Right lobe of liver (tissue), 6 donors: ENCODE results near the gene WNT9B. TPM values are rescaled to one million over a fixed set of nuclear protein-coding genes. Genes with fewer than 3 reads are reported as not detected.

ENCODE experiments used
- ATAC-seq, 4 donors: fragments of 200-7000 bp; cut with Tn5 transposase; one replicate each; pipeline ENCODE4 v1.9.1; 2020; ENCODE audit warnings: mild to moderate bottlenecking in 4 of 4, moderate library complexity in 4 of 4
- DNase-seq, 3 donors: peaks; one replicate each; pipeline ENCODE4 v3.0.0-alpha.2; 2020
- H3K27ac ChIP-seq, 3 donors: fragments of 200-600 bp; one replicate each; pipeline ENCODE4 v1.8.0; 2022
- H3K27me3 ChIP-seq, 2 donors: fragments of 200-600 bp; one replicate each; pipeline ENCODE4 v1.8.0; 2022
- H3K36me3 ChIP-seq, 4 donors: fragments of 200-600 bp; sonication (generic) in 1 of 4; one replicate each; pipeline versions ENCODE4 v1.5.1 to v1.8.0; 2017 to 2022; ENCODE audit warnings: control low read depth in 1 of 4
- H3K4me1 ChIP-seq, 4 donors: fragments of 200-600 bp; sonication (generic) in 1 of 4; one replicate each; pipeline versions ENCODE4 v1.5.1 to v1.8.0; 2017 to 2022; ENCODE audit warnings: control low read depth in 1 of 4
- H3K4me3 ChIP-seq, 3 donors: fragments of 200-600 bp; one replicate each; pipeline ENCODE4 v1.8.0; 2022
- H3K9me3 ChIP-seq, 4 donors: fragments of 200-600 bp; sonication (generic) in 1 of 4; one replicate each; pipeline versions ENCODE4 v1.5.1 to v1.8.0; 2017 to 2022; ENCODE audit warnings: control low read depth in 1 of 4
- POLR2A ChIP-seq: fragments of 450-650 bp; IDR thresholded peaks from one replicate; pipeline ENCODE4 v1.6.1; 2017; ENCODE audit warnings: antibody characterized with exemption, mild to moderate bottlenecking
- WGBS: methylation state at CpG from one replicate; pipeline ENCODE4 v1.1.6; 2018; ENCODE audit warnings: low coverage, low lambda C conversion rate; ENCODE audit not compliant: insufficient coverage; ENCODE audit errors: missing lambda C conversion rate; 5-methylcytosine and 5-hydroxymethylcytosine counted together
- intact Hi-C, 2 donors: fragments of 100-400 bp; cut with DNase I; formaldehyde crosslinking; loops; one replicate each; pipeline versions ENCODE4 v1.11.2 to v1.14.1; 2022
- long read RNA-seq: library from polyadenylated mRNA; unstranded; transcript quantifications from one replicate; pipeline ENCODE4 v2.0.0, GENCODE V29; 2019
- total RNA-seq, 6 experiments: library from RNA; depleted of rRNA in 2 of 6; stranded (reverse); fragments of >200 nt in 2 of 6; fragmentation: NEBNext Ultra II Directional in 3 of 6; extraction: Animal tissue kit (Norgen Biotek cat#: 25700) in 3 of 6; gene quantifications; one replicate each; pipeline versions ENCODE4 v1.1.0 to v1.2.4, GENCODE V29; 2016 to 2023
- TF ChIP-seq, protein P1 (sequence below), 4 donors: fragments of 200-600 bp in 3 of 4; fragments of 450-650 bp in 1 of 4; IDR thresholded peaks; one replicate each; pipeline versions ENCODE4 v1.5.1 to v1.8.0; 2016 to 2022; ENCODE audit warnings: antibody characterized with exemption in 4 of 4, mild to moderate bottlenecking in 2 of 4
- donor health status: DM: no; HTN: yes; CAD: no.
- donor health status: DM: no; HTN: no; CAD: no.
- donor health status: DM: no; HTN: no; CAD: no.
- donor health status: DM: no; HTN: yes; CAD: no.
- donor health status: DM: no; HTN: yes; CAD: no.

WNT9B gene
- total RNA-seq, result 1 to 10 TPM in 2 of 6 experiments, under 1 TPM in 1, not detected in 3; 0.55 to 1.7 (median 1.2) TPM
- long read RNA-seq, result 0 reads

DNA sequence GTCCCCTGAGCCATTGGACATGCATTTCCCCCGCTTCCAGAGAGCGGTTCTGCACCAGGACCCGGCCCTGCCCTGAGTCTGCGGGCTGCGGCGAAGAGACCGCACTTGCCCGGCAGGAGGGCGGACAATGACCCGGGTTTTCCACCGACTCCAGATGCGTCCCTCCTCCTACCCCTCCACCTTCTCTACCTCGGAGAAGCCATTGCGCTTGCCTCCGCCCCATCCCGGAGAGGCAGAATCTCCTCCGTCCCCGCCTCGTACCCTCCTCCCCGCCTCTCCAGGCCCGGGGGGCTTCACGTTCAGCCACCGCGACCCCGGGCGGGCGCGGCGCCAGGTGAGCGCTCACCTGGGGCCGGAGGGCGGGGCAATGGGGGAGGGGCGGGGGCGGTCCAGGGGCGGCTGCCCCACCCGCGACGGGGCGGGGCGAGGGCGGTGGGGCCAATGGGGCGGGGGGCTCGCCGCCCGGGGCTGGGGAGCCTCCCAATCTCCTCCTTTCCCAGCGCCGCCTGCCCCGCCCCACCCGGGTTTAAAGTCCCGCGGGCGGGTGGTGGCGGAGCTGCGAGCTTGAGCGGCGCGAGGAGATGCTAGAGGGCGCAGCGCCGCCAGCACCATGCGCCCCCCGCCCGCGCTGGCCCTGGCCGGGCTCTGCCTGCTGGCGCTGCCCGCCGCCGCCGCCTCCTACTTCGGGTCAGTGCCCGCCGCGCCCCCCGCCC lies at the start of gene WNT9B:
TSS of gene WNT9B (plus strand) at position 555 of the 713 bp plus-strand sequence. CDS start at position 611, 56 bp downstream.
- no peaks in the 10 kb centered on the region for H3K36me3 ChIP-seq
- intact Hi-C loops, result no loop called here
- ATAC-seq (peak; percentile 88 to 93 (median 90)), DNase-seq (peak; percentile 58 to 74 (median 71))
- H3K27ac ChIP-seq, result no peak within 1 kb of the TSS
- peaks cover 0 to 6% (median 2%) of the 10 kb centered on the region in 4 donors for H3K4me1 ChIP-seq
- H3K27me3 ChIP-seq, result peaks cover 0 to 5% of the 10 kb centered on the region in 2 donors
- H3K4me3 ChIP-seq, result peak within 1 kb of the TSS in 2 of 3 donors; percentile 19 to 39
- TF ChIP-seq POLR2A, result no peak
- TF ChIP-seq, protein P1, sequence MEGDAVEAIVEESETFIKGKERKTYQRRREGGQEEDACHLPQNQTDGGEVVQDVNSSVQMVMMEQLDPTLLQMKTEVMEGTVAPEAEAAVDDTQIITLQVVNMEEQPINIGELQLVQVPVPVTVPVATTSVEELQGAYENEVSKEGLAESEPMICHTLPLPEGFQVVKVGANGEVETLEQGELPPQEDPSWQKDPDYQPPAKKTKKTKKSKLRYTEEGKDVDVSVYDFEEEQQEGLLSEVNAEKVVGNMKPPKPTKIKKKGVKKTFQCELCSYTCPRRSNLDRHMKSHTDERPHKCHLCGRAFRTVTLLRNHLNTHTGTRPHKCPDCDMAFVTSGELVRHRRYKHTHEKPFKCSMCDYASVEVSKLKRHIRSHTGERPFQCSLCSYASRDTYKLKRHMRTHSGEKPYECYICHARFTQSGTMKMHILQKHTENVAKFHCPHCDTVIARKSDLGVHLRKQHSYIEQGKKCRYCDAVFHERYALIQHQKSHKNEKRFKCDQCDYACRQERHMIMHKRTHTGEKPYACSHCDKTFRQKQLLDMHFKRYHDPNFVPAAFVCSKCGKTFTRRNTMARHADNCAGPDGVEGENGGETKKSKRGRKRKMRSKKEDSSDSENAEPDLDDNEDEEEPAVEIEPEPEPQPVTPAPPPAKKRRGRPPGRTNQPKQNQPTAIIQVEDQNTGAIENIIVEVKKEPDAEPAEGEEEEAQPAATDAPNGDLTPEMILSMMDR (IDR thresholded peaks at IDR 0.05), result peak in 1 of 4 donors; percentile 21
- H3K9me3 ChIP-seq, result no peaks in the 10 kb centered on the region
- 14% methylated on average over 14 of the region's 75 CpGs for WGBS

DNA sequence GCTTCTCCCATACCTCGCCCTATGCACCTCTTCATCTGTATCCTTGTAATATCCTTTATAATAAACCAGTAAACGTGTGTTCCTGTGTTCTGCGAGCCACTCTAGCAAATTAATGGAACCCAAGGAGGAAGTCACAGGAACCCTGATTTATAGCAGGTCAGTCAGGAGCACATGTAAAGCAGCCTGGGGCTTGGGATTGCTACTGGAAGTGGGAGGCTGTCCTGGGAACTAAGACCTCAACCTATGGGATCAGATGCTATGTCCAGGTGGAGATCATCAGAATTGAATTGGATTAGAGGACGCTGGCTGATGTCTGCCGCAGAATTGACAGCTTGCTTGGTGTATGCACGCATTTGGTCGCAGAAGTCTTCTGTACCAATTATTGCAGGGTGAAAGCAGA lies 48.6 kb upstream of the WNT9B start:
- Histone ChIP-seq H3K4me3 (no peak overlapping the region), H3K27me3 (no peaks in the 10 kb centered on the region), H3K27ac (no peak overlapping the region), H3K36me3 (no peaks in the 10 kb centered on the region), H3K9me3 (no peaks in the 10 kb centered on the region), H3K4me1 (no peaks in the 10 kb centered on the region)
- TF ChIP-seq, protein P1 (IDR thresholded peaks at IDR 0.05), result no peak
- TF ChIP-seq POLR2A, result no peak
- WGBS, result 76% methylated on average over 7 of the region's 7 CpGs
- ATAC-seq, result no peak
- intact Hi-C loops, result no loop called here
- no peak for DNase-seq

DNA sequence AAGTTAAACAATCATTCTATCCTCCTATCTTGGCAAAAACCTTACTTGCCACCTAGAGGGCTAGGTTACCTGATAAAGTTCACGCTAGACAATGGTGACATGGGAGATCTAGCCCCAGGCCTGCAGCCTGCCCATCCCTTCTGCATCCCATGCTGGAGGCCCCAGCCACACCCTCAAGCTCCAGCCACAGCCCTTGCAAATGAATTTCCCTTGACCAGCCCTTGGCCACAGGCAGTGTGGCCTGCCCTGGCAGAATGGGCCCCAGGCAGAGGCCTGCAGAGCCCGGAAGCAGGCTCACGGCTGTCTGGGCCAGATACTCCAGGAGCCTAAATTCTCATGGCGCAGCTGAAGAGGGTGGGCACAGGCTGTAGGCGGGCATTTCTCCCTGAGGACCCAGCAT lies 47.8 kb upstream of the WNT9B start:
- H3K36me3 ChIP-seq, result no peaks in the 10 kb centered on the region
- ATAC-seq (no peak), DNase-seq (no peak)
- no peak overlapping the region for H3K4me3 ChIP-seq
- intact Hi-C loops, result no loop called here
- H3K4me1 ChIP-seq, result no peaks in the 10 kb centered on the region
- no peaks in the 10 kb centered on the region for H3K27me3 ChIP-seq
- H3K27ac ChIP-seq, result no peak overlapping the region
- no peaks in the 10 kb centered on the region for H3K9me3 ChIP-seq
- no CpG with 5 or more reads among the region's 5 CpGs for WGBS
- TF ChIP-seq, protein P1 (IDR thresholded peaks at IDR 0.05), result no peak
- no peak for TF ChIP-seq POLR2A

GRCh38 chr17:46805771-46806170 lies 45.6 kb upstream of the WNT9B start:
- intact Hi-C loops, result no loop called here
- no peak overlapping the region for H3K4me3 ChIP-seq
- H3K36me3 ChIP-seq, result no peaks in the 10 kb centered on the region
- H3K27ac ChIP-seq, result no peak overlapping the region
- ATAC-seq (no peak), DNase-seq (no peak)
- H3K27me3 ChIP-seq, result no peaks in the 10 kb centered on the region
- TF ChIP-seq, protein P1 (IDR thresholded peaks at IDR 0.05), result no peak
- no peak for TF ChIP-seq POLR2A
- H3K9me3 ChIP-seq, result no peaks in the 10 kb centered on the region
- no peaks in the 10 kb centered on the region for H3K4me1 ChIP-seq
- WGBS, result 90% methylated on average over 5 of the region's 6 CpGs
